GM21825 (cell line): ENCODE data around the gene GBX2.

ENCODE experiments used
- ATAC-seq: cut with Tn5 transposase; IDR thresholded peaks from one replicate; pipeline ENCODE4 v1.9.1; 2021; ENCODE audit warnings: mild to moderate bottlenecking, moderate library complexity; ENCODE audit not compliant: unreplicated experiment

Gene GBX2

GRCh38 chr2:236169741-236170589 is 1.8 kb upstream of the GBX2 start:
- ATAC-seq, result no peak

- ATAC-seq, result no peak
These were observed 1.1 kb upstream of the GBX2 start for GRCh38 chr2:236169151-236169721.

- no peak for ATAC-seq
These were observed 683 bp downstream of the GBX2 start for GRCh38 chr2:236167297-236168109.

GRCh38 chr2:236166796-236167296 is 1.3 kb downstream of the GBX2 start:
- ATAC-seq, result no peak

GRCh38 chr2:236165842-236166795 is 2.1 kb downstream of the GBX2 start:
- ATAC-seq, result no peak

- no peak for ATAC-seq
These were observed 3.0 kb downstream of the GBX2 start for GRCh38 chr2:236164925-236165841.

- no peak for ATAC-seq
These were observed 3.8 kb downstream of the GBX2 start for GRCh38 chr2:236164201-236164924.

- ATAC-seq, result no peak
These were observed 4.5 kb downstream of the GBX2 start for GRCh38 chr2:236163471-236164200.

- ATAC-seq, result no peak
These were observed 5.2 kb downstream of the GBX2 start for GRCh38 chr2:236162882-236163470.

- ATAC-seq, result no peak
These were observed 5.9 kb downstream of the GBX2 start for GRCh38 chr2:236162031-236162845.

GRCh38 chr2:236161531-236161930 is 6.7 kb downstream of the GBX2 start:
- ATAC-seq, result no peak

- ATAC-seq, result no peak
These were observed 7.1 kb downstream of the GBX2 start for GRCh38 chr2:236161082-236161462.

- ATAC-seq, result no peak
These were observed 7.7 kb downstream of the GBX2 start for GRCh38 chr2:236160366-236161081.

- ATAC-seq, result no peak
These were observed 8.4 kb downstream of the GBX2 start for GRCh38 chr2:236159778-236160170.

- ATAC-seq, result no peak
These were observed 9.0 kb downstream of the GBX2 start for GRCh38 chr2:236158969-236159777.
